AG04449 (cell line): ENCODE results near the gene HOXA13.

Experiments used
- CTCF ChIA-PET: fragments of 350-600 bp; formaldehyde crosslinking; extraction: SDS; loops from one replicate; lab custom pipeline; 2021; ENCODE audit warnings: antibody characterized with exemption; lab: Yijun Ruan, JAX
- POLR2A ChIA-PET: fragments of 400-600, 350-600 bp; formaldehyde crosslinking; extraction: SDS; loops from one replicate; lab custom pipeline; 2020; ENCODE audit warnings: antibody characterized with exemption, inconsistent platforms; lab: Yijun Ruan, JAX
- DNase-seq: peaks from one replicate; pipeline ENCODE4 v3.0.0-alpha.2; 2010; ENCODE audit warnings: low read depth, low spot score
- H3K4me3 ChIP-seq: 2 replicates; pipeline ENCODE4 v1.5.1; 2011; ENCODE audit warnings: low read depth, mild to moderate bottlenecking, control low read depth, low read length
- CTCF ChIP-seq: IDR thresholded peaks from one replicate; pipeline ENCODE4 v1.5.1; 2011; ENCODE audit warnings: mild to moderate bottlenecking, moderate library complexity, low read length, control low read depth, inconsistent platforms; ENCODE audit not compliant: insufficient read depth; ENCODE audit errors: missing control alignments

HOXA13 gene

GRCh38 chr7:27194686-27195379 is 5.1 kb downstream of the HOXA13 start:
- no peak overlapping the region for H3K4me3 ChIP-seq
- DNase-seq, result no peak
- POLR2A ChIA-PET, result no interaction called here
- TF ChIP-seq CTCF, result no peak
- CTCF ChIA-PET, result interaction anchor here (0.8 to 4.9 kb wide), 38 partner anchors 9 to 1907 kb away, joined by 3 to 67 read pairs (median 5); partner anchors contain the start of genes HIBADH and HOXA11

- no peak overlapping the region for H3K4me3 ChIP-seq
- ChIA-PET POLR2A (no interaction called here), CTCF (interaction anchor here (0.7 to 4.9 kb wide), 11 partner anchors 8 to 902 kb away, joined by 3 to 67 read pairs (median 25); partner anchors contain the start of gene HOXA11)
- TF ChIP-seq CTCF, result no peak
- DNase-seq, result no peak
Measured at GRCh38 chr7:27194002-27194352, 5.9 kb downstream of the HOXA13 start.

- TF ChIP-seq CTCF, result no peak
- POLR2A ChIA-PET, result no interaction called here
- no peak overlapping the region for H3K4me3 ChIP-seq
- no peak for DNase-seq
- CTCF ChIA-PET, result interaction anchor here (0.7 to 4.9 kb wide), 8 partner anchors 8 to 903 kb away, joined by 3 to 67 read pairs (median 6); partner anchors contain the start of gene HOXA11
Measured at GRCh38 chr7:27193335-27194001, 6.4 kb downstream of the HOXA13 start.

- CTCF ChIA-PET, result interaction anchor here (0.8 to 4.9 kb wide), 6 partner anchors 12 to 904 kb away, joined by 3 to 67 read pairs (median 4); no protein-coding TSS in a partner anchor
Measured at GRCh38 chr7:27192546-27193334, 7.2 kb downstream of the HOXA13 start.

GRCh38 chr7:27191833-27192545 is 7.9 kb downstream of the HOXA13 start:
- no peak for DNase-seq
- no peak for TF ChIP-seq CTCF
- ChIA-PET POLR2A (no interaction called here), CTCF (interaction anchor here (1.0 to 4.9 kb wide), 4 partner anchors 12 to 581 kb away, joined by 3 to 67 read pairs (median 4); no protein-coding TSS in a partner anchor)
- H3K4me3 ChIP-seq, result no peak overlapping the region

More at GRCh38 chr7:27192546-27193334, 7.2 kb downstream of the HOXA13 start:
- no peak for TF ChIP-seq CTCF
- H3K4me3 ChIP-seq, result no peak overlapping the region
- no peak for DNase-seq
- POLR2A ChIA-PET, result no interaction called here
